GM23248 (cell line): ENCODE results near the gene ELL2.

Experiments used
- EZH2 ChIP-seq: fragments of 200-600 bp; sonication (generic); IDR thresholded peaks from 2 replicates; pipeline ENCODE4 v1.6.1; 2018; ENCODE audit warnings: antibody characterized with exemption, mild to moderate bottlenecking; ENCODE audit not compliant: insufficient read depth, poor library complexity, severe bottlenecking
- EZH2phosphoT487 ChIP-seq: fragments of 200-600 bp; sonication (generic); IDR thresholded peaks from 2 replicates; pipeline ENCODE4 v1.6.1; 2018; ENCODE audit warnings: antibody characterized with exemption, moderate library complexity, mild to moderate bottlenecking, low read depth; ENCODE audit not compliant: insufficient read depth

DNA sequence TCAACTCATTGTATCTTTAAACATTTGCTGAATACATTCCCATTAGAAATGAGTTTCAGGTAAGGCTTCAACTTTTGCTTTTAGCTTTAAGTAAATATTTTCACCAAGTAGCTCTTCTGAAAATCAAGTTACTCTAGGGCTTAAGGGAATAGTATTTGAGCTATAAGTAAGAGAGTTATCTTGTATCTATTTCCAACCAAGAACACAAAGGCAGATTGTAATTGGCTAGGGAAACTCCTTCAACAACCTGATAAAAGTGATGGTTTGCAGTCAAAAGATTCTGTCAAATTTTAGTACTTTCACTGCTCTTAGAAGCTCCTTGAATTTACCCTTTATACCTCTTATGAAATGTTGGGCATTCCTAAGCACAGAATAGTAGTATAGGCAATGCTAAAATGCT, 13.0 kb downstream of the ELL2 start:
- no peak for TF ChIP-seq EZH2
- TF ChIP-seq EZH2phosphoT487, result no peak
